Pancreas (tissue), 10 donors: ENCODE results near the gene IQCN. TPM values are rescaled to one million over a fixed set of nuclear protein-coding genes. Genes with fewer than 3 reads are reported as not detected.

Experiments used
- ATAC-seq, 4 donors: fragments of 200-7000 bp; cut with Tn5 transposase; one replicate each; pipeline versions ENCODE4 v1.8.0 to v1.9.1; 2020; ENCODE audit warnings: mild to moderate bottlenecking in 4 of 4, moderate library complexity in 4 of 4
- DNase-seq, 6 donors: peaks; one replicate each; pipeline ENCODE4 v3.0.0-alpha.2; 2020
- FAIRE-seq: peaks from 2 replicates; lab custom pipeline; 2012; peaks lifted over from hg19 to GRCh38; lab: Jason Lieb, UNC
- H3K27ac ChIP-seq, 4 donors: fragments of 200-600 bp; sonication (generic); 1 replicate in 3 of 4; 2 replicates in 1 of 4; pipeline versions ENCODE4 v1.5.0 to v1.8.0; 2020
- H3K27me3 ChIP-seq, 4 donors: fragments of 200-600 bp; one replicate each; pipeline ENCODE4 v1.8.0; 2021
- H3K36me3 ChIP-seq, 3 donors: fragments of 200-600 bp; sonication (generic) in 1 of 3; one replicate each; pipeline versions ENCODE4 v1.5.0 to v1.8.0; 2020 to 2021
- H3K4me1 ChIP-seq, 3 donors: fragments of 200-600 bp; one replicate each; pipeline ENCODE4 v1.8.0; 2021
- H3K4me3 ChIP-seq, 4 donors: fragments of 200-600 bp; sonication (generic) in 2 of 4; one replicate each; pipeline versions ENCODE4 v1.5.0 to v1.8.0; 2020 to 2021
- H3K9me3 ChIP-seq, 4 donors: fragments of 200-600 bp; one replicate each; pipeline ENCODE4 v1.8.0; 2021
- WGBS, 2 donors: extraction: QIAGEN DNeasy Blood & Tissue Kit; methylation state at CpG; one replicate each; pipeline ENCODE4 v1.1.7; 2013; 5-methylcytosine and 5-hydroxymethylcytosine counted together
- intact Hi-C, 3 donors: fragments of 100-400 bp; cut with DNase I; formaldehyde crosslinking; loops; one replicate each; pipeline versions ENCODE4 v1.11.1 to v1.14.2; 2022
- polyA plus RNA-seq, 2 donors: library from polyadenylated mRNA; stranded (reverse); fragments of 200-250 nt; gene quantifications; one replicate each; pipeline ENCODE4 v1.2.3, GENCODE V29; 2013
- total RNA-seq, 6 donors: library from RNA; stranded (reverse); fragmentation: NEBNext Ultra II Directional in 4 of 6; extraction: Animal tissue kit (Norgen Biotek cat#: 25700) in 4 of 6; gene quantifications; one replicate each; pipeline versions ENCODE4 v1.2.1 to v1.2.4, GENCODE V29; 2021 to 2023
- TF ChIP-seq, protein P1 (sequence below), 4 donors: fragments of 200-600 bp; sonication (generic) in 3 of 4; IDR thresholded peaks; one replicate each; pipeline versions ENCODE4 v1.5.0 to v1.8.0; 2021; ENCODE audit warnings: antibody characterized with exemption in 4 of 4
- donor health status: healthy with polysubstance abuse.
- donor health status: DM: no; HTN: no; CAD: no; lungs with moderate emphysema.
- donor health status: DM: no; HTN: no; CAD: no.
- donor health status: control.
- donor health status: control.
- donor health status: Bipolar disorder and iron deficiency.
- donor health status: DM: yes; HTN: yes; CAD: no.
- donor health status: DM: no; HTN: no; CAD: no.
- donor health status: DM: no; HTN: no; CAD: no.
- donor health status: DM: yes; HTN: yes; CAD: no.

Gene IQCN
- total and polyA plus RNA-seq, 8 donors, result 1.0 to 25.3 (median 3.2) TPM

DNA sequence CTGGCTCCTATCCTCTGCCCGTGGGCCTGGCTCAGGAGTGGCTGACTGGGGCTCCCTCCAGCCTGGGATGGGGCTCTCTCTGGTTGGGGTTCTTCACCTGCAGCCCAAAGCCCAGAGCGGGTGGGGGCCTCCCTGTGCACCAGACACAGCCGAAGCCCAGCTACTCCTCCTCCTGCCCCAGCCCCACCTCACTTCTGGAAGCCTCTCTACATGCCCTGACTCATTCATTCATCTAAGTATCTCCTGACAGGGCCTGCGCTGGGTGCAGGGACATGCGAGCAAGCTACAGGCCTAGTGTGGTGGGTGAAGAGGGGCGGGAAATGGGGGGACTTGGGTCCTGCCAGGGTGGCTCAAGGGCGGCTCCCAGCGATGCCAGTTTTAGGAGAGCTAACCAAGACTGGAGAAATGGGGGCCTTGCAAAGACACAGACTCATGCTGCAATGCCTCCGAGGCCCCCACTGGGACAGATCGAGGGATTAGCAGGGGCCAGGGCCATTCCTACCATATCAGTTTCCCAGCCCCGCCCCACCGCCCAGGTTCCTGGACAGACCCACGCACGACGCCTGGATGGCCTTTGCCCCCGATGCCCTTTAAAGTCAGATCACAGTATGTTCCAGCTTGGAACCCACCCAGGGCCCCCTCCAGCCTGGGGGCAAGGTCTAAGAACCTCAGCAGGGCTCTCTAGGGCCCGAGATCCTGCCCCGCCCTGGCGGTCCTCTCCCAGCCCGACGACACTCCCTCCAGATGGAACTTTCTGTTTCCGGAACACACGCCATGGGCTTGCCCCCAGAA lies 36.1 kb upstream of the IQCN start:
- no peak overlapping the region for H3K4me3 ChIP-seq
- DNase-seq (no peak), FAIRE-seq (no peak), ATAC-seq (no peak)
- H3K36me3 ChIP-seq, result peaks cover 0 to 9% (median 0%) of the 10 kb centered on the region in 3 donors
- 88 to 91% methylated on average over 23 of the region's 23 CpGs for WGBS, 2 donors
- H3K27ac ChIP-seq, result no peak overlapping the region
- intact Hi-C loops, result no loop called here
- no peaks in the 10 kb centered on the region for H3K27me3 ChIP-seq
- no peaks in the 10 kb centered on the region for H3K4me1 ChIP-seq
- TF ChIP-seq, protein P1, sequence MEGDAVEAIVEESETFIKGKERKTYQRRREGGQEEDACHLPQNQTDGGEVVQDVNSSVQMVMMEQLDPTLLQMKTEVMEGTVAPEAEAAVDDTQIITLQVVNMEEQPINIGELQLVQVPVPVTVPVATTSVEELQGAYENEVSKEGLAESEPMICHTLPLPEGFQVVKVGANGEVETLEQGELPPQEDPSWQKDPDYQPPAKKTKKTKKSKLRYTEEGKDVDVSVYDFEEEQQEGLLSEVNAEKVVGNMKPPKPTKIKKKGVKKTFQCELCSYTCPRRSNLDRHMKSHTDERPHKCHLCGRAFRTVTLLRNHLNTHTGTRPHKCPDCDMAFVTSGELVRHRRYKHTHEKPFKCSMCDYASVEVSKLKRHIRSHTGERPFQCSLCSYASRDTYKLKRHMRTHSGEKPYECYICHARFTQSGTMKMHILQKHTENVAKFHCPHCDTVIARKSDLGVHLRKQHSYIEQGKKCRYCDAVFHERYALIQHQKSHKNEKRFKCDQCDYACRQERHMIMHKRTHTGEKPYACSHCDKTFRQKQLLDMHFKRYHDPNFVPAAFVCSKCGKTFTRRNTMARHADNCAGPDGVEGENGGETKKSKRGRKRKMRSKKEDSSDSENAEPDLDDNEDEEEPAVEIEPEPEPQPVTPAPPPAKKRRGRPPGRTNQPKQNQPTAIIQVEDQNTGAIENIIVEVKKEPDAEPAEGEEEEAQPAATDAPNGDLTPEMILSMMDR (IDR thresholded peaks at IDR 0.05), result no peak
- H3K9me3 ChIP-seq, result no peaks in the 10 kb centered on the region

DNA sequence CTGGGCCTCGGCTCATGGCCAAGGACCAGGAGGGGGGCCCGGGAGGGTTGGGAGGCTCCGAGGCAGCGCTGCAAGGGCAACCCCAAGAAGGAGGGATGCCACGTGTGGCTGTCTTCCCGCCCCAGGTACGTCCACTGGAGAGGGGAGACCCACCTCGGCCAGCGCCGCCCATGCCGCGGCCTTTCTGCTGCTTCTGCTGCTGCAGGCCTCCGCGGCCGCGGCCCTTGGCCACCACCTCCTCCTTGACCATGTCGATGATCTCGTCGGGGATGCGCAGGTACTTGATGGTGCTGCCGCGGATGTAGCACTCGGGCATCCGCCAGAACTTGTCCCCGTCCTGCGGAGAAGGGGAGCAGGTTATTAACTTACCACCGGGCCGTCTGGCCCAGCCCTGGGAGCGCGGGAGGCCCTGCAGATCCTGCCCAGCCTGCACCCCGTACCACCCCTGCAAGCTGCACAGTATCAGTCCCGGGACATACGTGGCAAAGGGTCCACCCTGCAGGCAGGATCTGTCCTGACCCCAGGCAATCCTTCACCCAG lies 35.3 kb upstream of the IQCN start:
- H3K27me3 ChIP-seq, result no peaks in the 10 kb centered on the region
- H3K4me1 ChIP-seq, result no peaks in the 10 kb centered on the region
- TF ChIP-seq, protein P1 (IDR thresholded peaks at IDR 0.05), result no peak
- FAIRE-seq (no peak), DNase-seq (no peak), ATAC-seq (no peak)
- WGBS, 2 donors, result 92 to 95% methylated on average over 30 to 33 of the region's 33 CpGs
- intact Hi-C loops, result no loop called here
- no peak overlapping the region for H3K4me3 ChIP-seq
- no peak overlapping the region for H3K27ac ChIP-seq
- no peaks in the 10 kb centered on the region for H3K9me3 ChIP-seq
- peaks cover 0 to 9% (median 0%) of the 10 kb centered on the region in 3 donors for H3K36me3 ChIP-seq

DNA sequence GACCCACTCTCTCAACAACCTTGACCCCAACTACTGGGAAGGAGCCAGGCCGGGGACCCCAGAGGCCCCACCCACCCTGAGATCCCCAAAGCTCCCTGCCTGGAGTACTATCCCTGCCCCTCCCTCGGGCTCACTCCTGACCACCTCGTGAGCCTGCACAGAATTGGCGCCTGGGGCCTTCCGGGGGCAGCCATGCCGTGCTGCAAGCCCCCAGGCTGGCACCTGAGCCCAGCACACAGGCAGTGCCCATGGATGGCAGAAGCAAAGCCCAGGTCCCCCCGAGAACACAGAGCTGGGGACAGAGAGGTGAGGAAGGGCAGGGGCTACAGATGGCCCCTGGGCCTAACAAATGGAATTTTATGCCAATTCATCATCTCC lies 34.7 kb upstream of the IQCN start:
- no peak for ATAC-seq
- no peaks in the 10 kb centered on the region for H3K27me3 ChIP-seq
- FAIRE-seq, result no peak
- intact Hi-C loops, result no loop called here
- H3K36me3 ChIP-seq, result peaks cover 0 to 9% (median 0%) of the 10 kb centered on the region in 3 donors
- WGBS, 2 donors, result 94% methylated on average over 7 of the region's 7 CpGs
- TF ChIP-seq, protein P1 (IDR thresholded peaks at IDR 0.05), result no peak
- H3K9me3 ChIP-seq, result no peaks in the 10 kb centered on the region
- no peaks in the 10 kb centered on the region for H3K4me1 ChIP-seq
- no peak overlapping the region for H3K4me3 ChIP-seq
- DNase-seq, result no peak
- H3K27ac ChIP-seq, result no peak overlapping the region

DNA sequence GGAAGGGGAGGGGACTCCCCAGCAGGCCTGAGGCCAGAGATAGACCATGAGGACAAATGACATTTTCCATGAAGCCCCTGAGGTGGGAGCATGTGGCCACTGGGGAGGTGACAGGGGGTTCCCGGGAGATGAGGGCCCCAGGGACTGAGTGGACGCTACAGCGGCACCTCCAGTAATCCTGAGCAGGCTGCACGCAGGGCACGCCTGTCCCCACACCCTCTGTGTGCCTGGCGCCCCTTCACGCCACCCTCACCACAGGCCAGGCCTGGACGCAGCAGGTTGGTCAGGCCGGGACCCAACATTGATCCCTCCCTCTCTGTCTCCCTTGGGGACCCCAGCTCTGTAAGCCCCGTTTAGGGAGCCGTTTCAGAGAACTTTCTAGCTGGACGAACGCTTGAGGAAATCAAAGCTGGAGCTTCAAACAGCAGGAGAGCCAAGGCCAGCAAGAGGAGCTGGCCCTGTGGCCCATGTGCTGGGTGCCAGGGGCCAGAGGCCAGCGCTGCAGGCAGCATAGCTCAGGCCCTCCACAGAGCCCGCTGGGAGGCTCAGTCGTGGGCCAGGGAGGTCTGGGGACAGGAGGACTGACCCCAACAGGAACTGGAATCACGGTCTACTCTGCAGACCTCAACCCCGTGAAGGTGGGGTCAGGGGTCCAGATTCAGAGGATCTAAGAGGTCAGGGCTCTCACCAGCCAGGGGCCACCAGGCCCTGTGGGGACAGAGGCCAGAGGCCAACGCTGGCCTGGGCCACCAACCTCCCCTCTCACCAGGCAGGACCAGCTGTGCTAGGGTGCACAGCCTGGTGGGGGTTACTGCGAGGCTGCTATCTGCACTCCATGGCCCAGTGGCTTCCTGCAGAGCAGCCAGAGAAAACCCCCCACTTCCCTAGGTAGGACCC lies 34.0 kb upstream of the IQCN start:
- ATAC-seq (no peak), FAIRE-seq (no peak), DNase-seq (no peak)
- no peak overlapping the region for H3K4me3 ChIP-seq
- intact Hi-C loops, result no loop called here
- H3K4me1 ChIP-seq, result no peaks in the 10 kb centered on the region
- H3K27me3 ChIP-seq, result no peaks in the 10 kb centered on the region
- WGBS, 2 donors, result 90 to 94% methylated on average over 20 of the region's 20 CpGs
- H3K9me3 ChIP-seq, result no peaks in the 10 kb centered on the region
- no peak overlapping the region for H3K27ac ChIP-seq
- TF ChIP-seq, protein P1 (IDR thresholded peaks at IDR 0.05), result no peak
- peaks cover 0 to 9% (median 0%) of the 10 kb centered on the region in 3 donors for H3K36me3 ChIP-seq
